Measurements from ENCODE around the gene SPEG.

- no peak for TF ChIP-seq CTCF (IDR thresholded peaks at IDR 0.05)
- no peak for TF ChIP-seq POLR2A (IDR thresholded peaks at IDR 0.05)
Measured at GRCh38 chr2:219491278-219491963, 56.8 kb downstream of the SPEG start.

Measured in Peyer's patch (tissue), 4 donors.